Measurements from ENCODE around the gene NRXN3.

DNA sequence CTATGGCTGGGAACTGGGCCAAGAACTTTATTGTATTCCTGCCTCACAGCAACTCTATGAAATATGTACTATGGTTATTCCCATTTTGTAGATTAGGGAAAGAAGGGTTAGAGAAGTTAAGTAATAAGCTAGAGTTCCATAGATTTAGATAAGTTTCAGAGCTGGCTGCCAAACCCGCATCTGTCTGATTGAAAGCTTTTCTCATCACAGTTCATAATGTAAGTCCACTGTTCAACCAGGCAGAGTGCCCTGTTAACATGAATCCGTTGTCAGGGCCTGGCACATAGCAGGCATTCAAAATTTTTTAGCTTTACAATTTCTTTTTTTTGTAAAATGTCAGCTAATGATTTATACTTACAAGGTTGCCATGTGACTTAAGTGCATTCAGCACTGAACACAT is 467.3 kb downstream of the NRXN3 start:
- TF ChIP-seq, protein P1, sequence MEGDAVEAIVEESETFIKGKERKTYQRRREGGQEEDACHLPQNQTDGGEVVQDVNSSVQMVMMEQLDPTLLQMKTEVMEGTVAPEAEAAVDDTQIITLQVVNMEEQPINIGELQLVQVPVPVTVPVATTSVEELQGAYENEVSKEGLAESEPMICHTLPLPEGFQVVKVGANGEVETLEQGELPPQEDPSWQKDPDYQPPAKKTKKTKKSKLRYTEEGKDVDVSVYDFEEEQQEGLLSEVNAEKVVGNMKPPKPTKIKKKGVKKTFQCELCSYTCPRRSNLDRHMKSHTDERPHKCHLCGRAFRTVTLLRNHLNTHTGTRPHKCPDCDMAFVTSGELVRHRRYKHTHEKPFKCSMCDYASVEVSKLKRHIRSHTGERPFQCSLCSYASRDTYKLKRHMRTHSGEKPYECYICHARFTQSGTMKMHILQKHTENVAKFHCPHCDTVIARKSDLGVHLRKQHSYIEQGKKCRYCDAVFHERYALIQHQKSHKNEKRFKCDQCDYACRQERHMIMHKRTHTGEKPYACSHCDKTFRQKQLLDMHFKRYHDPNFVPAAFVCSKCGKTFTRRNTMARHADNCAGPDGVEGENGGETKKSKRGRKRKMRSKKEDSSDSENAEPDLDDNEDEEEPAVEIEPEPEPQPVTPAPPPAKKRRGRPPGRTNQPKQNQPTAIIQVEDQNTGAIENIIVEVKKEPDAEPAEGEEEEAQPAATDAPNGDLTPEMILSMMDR (conservative IDR thresholded peaks at IDR 0.05; ENCODE audit: low read depth, low read length) = no peak
- no peak for TF ChIP-seq EZH2 (IDR thresholded peaks at IDR 0.05; ENCODE audit: low read length, unreplicated experiment)
